CD14-positive monocyte (primary cell): ENCODE results near the gene ENTPD2. TPM values are rescaled to one million over a fixed set of nuclear protein-coding genes. Genes with fewer than 3 reads are reported as not detected.

Source experiments
- DNase-seq, 3 donors: peaks; one replicate each; pipeline ENCODE4 v3.0.0-alpha.2; 2011 to 2022
- H2AFZ ChIP-seq: 2 replicates; pipeline ENCODE4 v1.6.0; 2012; ENCODE audit warnings: mild to moderate bottlenecking, low read depth, low read length, inconsistent platforms; ENCODE audit not compliant: insufficient read depth, poor library complexity, severe bottlenecking
- H3K27ac ChIP-seq, 2 donors: 1 replicate in 1 of 2; 2 replicates in 1 of 2; pipeline ENCODE4 v1.5.1; 2012 to 2013; ENCODE audit warnings: low read length in 2 of 2, control low read depth in 1 of 2, inconsistent platforms in 1 of 2, low read depth in 1 of 2, mild to moderate bottlenecking in 1 of 2
- H3K27me3 ChIP-seq, 2 donors: one replicate each; pipeline versions ENCODE4 v1.6.0 to v1.6.1; 2011 to 2013; ENCODE audit warnings: low read length in 2 of 2; ENCODE audit not compliant: control insufficient read depth in 2 of 2, insufficient read depth in 2 of 2
- H3K36me3 ChIP-seq, 2 donors: replicated peaks in 1 of 2; 1 replicate in 1 of 2; 2 replicates in 1 of 2; pipeline versions ENCODE4 v1.5.1 to v1.6.1; 2012 to 2013; ENCODE audit warnings: low read length in 2 of 2, control low read depth in 1 of 2, inconsistent platforms in 1 of 2, mild to moderate bottlenecking in 1 of 2; ENCODE audit not compliant: insufficient read depth in 2 of 2, control insufficient read depth in 1 of 2
- H3K4me1 ChIP-seq, 2 donors: 1 replicate in 1 of 2; 2 replicates in 1 of 2; pipeline versions ENCODE4 v1.5.1 to v1.6.1; 2012 to 2013; ENCODE audit warnings: low read length in 2 of 2, control low read depth in 1 of 2, inconsistent platforms in 1 of 2, mild to moderate bottlenecking in 1 of 2, moderate library complexity in 1 of 2; ENCODE audit not compliant: insufficient read depth in 2 of 2, control insufficient read depth in 1 of 2
- H3K4me2 ChIP-seq: replicated peaks from 2 replicates; pipeline ENCODE3; 2012; ENCODE audit warnings: low read length, moderate library complexity, mild to moderate bottlenecking; ENCODE audit not compliant: poor library complexity, severe bottlenecking; ENCODE audit errors: extremely low read depth
- H3K4me3 ChIP-seq, 3 experiments: fragments of 200-600 bp in 1 of 3; sonication (generic) in 1 of 3; replicated peaks in 1 of 3; 1 replicate in 2 of 3; 2 replicates in 1 of 3; pipeline ENCODE4 v1.5.1; 2011 to 2013; ENCODE audit warnings: low read length in 3 of 3, mild to moderate bottlenecking in 3 of 3, control low read depth in 2 of 3, low read depth in 2 of 3, inconsistent platforms in 1 of 3, moderate library complexity in 1 of 3
- H3K79me2 ChIP-seq: 2 replicates; pipeline ENCODE4 v1.6.0; 2012; ENCODE audit warnings: mild to moderate bottlenecking, control low read depth, inconsistent platforms, low read length, moderate library complexity; ENCODE audit not compliant: insufficient read depth
- H3K9ac ChIP-seq: 2 replicates; pipeline ENCODE4 v1.6.0; 2017; ENCODE audit warnings: low read length, mild to moderate bottlenecking; ENCODE audit not compliant: insufficient read depth, poor library complexity, severe bottlenecking
- H3K9me3 ChIP-seq, 2 donors: replicated peaks in 1 of 2; 1 replicate in 1 of 2; 2 replicates in 1 of 2; pipeline versions ENCODE4 v1.5.1 to v1.6.1; 2012 to 2013; ENCODE audit warnings: low read length in 2 of 2, control low read depth in 1 of 2; ENCODE audit not compliant: control insufficient read depth in 1 of 2, insufficient read depth in 1 of 2
- H4K20me1 ChIP-seq: 2 replicates; pipeline ENCODE4 v1.6.0; 2012; ENCODE audit warnings: mild to moderate bottlenecking, low read length, control low read depth, moderate library complexity; ENCODE audit not compliant: insufficient read depth
- H3K27ac Mint-ChIP-seq, 7 donors: one replicate each; pipeline ENCODE4 v1.8.0; 2020; ENCODE audit warnings: mild to moderate bottlenecking in 7 of 7, mixed read lengths in 7 of 7, moderate library complexity in 6 of 7, inconsistent platforms in 2 of 7
- H3K27me3 Mint-ChIP-seq, 3 donors: one replicate each; pipeline ENCODE4 v1.8.0; 2021 to 2022; ENCODE audit warnings: low read depth in 3 of 3, mild to moderate bottlenecking in 3 of 3, mixed read lengths in 3 of 3, moderate library complexity in 3 of 3, inconsistent platforms in 1 of 3
- H3K36me3 Mint-ChIP-seq, 2 donors: one replicate each; pipeline ENCODE4 v1.8.0; 2020; ENCODE audit warnings: mixed read lengths in 2 of 2, inconsistent platforms in 1 of 2, mild to moderate bottlenecking in 1 of 2
- H3K4me1 Mint-ChIP-seq: one replicate; pipeline ENCODE4 v1.8.0; 2020; ENCODE audit warnings: mild to moderate bottlenecking, mixed read lengths
- H3K4me3 Mint-ChIP-seq, 2 donors: one replicate each; pipeline ENCODE4 v1.8.0; 2020; ENCODE audit warnings: mild to moderate bottlenecking in 2 of 2, mixed read lengths in 2 of 2, moderate library complexity in 1 of 2
- H3K9me3 Mint-ChIP-seq, 7 donors: one replicate each; pipeline ENCODE4 v1.8.0; 2020 to 2022; ENCODE audit warnings: mixed read lengths in 7 of 7, mild to moderate bottlenecking in 6 of 7, moderate library complexity in 6 of 7, inconsistent platforms in 2 of 7
- WGBS: methylation state at CpG from one replicate; pipeline ENCODE4 v1.1.5; 2013; ENCODE audit warnings: missing lambda C conversion rate; ENCODE audit not compliant: insufficient coverage; 5-methylcytosine and 5-hydroxymethylcytosine counted together
- intact Hi-C, 2 donors: fragments of 100-400 bp; cut with micrococcal nuclease; formaldehyde crosslinking; loops; one replicate each; pipeline versions ENCODE4 v1.15.0 to v1.15.1; 2023
- polyA plus RNA-seq, 3 donors: library from polyadenylated mRNA; depleted of rRNA in 1 of 3; unstranded in 2 of 3; stranded (reverse) in 1 of 3; fragments of 300-500 nt in 2 of 3; fragments of >200 nt in 1 of 3; fragmentation: Illumina TruSeq in 2 of 3; gene quantifications; 1 replicate in 2 of 3; 2 replicates in 1 of 3; pipeline ENCODE4 v1.2.3, GENCODE V29; 2012 to 2021
- TF ChIP-seq, protein P1 (sequence below): fragments of 200-600 bp; IDR thresholded peaks from one replicate; pipeline ENCODE4 v1.8.0; 2022; ENCODE audit warnings: antibody characterized with exemption, mild to moderate bottlenecking

The ENTPD2 gene
- polyA plus RNA-seq, 3 donors, result not detected

DNA sequence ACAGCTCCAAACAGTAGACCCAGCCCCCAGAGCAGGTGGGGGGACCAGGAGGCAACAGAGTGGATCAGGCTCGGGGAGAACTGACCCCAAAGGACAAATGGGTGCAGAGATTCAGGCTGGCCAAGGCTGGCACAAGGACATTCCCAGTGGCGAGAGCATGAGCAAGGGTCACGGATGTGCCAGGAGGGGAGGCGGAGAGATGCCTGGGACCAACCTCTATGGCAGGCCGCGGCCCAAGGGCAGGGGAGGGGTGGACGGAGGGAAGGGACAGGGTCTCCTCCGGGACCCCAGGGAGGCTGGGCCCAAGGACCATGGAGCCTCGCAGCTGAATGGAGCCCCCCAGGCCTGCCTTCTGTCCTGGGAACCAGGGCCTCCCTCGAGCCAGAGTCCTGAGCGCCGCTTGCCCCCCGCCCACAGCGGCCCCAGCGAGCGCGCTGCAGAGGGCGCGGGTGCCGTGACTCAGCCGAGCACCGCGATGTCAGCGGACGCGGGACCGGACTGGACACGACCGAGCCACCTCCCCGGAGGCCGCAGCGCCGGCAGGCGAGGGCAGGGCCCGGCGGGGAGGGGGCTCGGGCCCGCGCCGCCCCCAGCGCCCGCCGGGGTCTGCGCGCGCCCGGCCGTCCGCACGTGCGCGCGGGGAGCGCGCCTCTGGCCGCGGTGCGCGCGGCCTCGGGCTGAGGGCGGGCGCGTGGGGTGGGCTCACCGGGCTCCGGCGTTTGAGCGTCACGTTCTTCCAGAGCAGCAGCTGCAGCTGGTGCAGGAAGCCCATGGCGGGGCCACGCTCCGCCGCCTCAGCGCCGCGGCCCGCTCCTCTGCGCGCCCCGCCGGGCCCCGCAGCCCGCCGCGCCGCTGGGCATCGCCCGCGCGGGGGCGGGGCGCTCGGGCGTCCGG is 26.2 kb downstream of the ENTPD2 start, which contains the start of gene ABCA2:
ABCA2 (minus strand) TSS at position 869 of the 894 bp plus-strand sequence; CDS start at position 772, 97 bp downstream.
- peak within 1 kb of the TSS; percentile 83 to 92 for H3K27ac ChIP-seq
- peak within 1 kb of the TSS; percentile 73 to 92 for H3K4me3 Mint-ChIP-seq
- H3K9me3 Mint-ChIP-seq, result no peaks in the 10 kb centered on the region
- peak within 1 kb of the TSS in 5 of 7 donors; percentile 30 to 94 (median 87) for H3K27ac Mint-ChIP-seq
- H3K4me1 Mint-ChIP-seq, result peaks cover 38% of the 10 kb centered on the region
- H3K27me3 Mint-ChIP-seq, result peaks cover 4 to 7% (median 6%) of the 10 kb centered on the region in 3 donors
- H3K9me3 ChIP-seq, result no peaks in the 10 kb centered on the region
- peaks cover 0 to 4% of the 10 kb centered on the region in 2 donors for H3K36me3 Mint-ChIP-seq
- H2AFZ ChIP-seq, result peak within 1 kb of the TSS; percentile 73
- H3K4me1 ChIP-seq, result peaks cover 48 to 58% of the 10 kb centered on the region in 2 donors
- no peaks in the 10 kb centered on the region for H3K27me3 ChIP-seq
- intact Hi-C loops, result no loop called here
- WGBS, result 4% methylated on average over 95 of the region's 95 CpGs
- peak in 1 of 3 donors; percentile 42 for DNase-seq
- peak within 1 kb of the TSS; percentile 77 for H3K9ac ChIP-seq
- H3K79me2 ChIP-seq, result peaks cover 42% of the 10 kb centered on the region
- H3K36me3 ChIP-seq, result no peaks in the 10 kb centered on the region
- TF ChIP-seq, protein P1, sequence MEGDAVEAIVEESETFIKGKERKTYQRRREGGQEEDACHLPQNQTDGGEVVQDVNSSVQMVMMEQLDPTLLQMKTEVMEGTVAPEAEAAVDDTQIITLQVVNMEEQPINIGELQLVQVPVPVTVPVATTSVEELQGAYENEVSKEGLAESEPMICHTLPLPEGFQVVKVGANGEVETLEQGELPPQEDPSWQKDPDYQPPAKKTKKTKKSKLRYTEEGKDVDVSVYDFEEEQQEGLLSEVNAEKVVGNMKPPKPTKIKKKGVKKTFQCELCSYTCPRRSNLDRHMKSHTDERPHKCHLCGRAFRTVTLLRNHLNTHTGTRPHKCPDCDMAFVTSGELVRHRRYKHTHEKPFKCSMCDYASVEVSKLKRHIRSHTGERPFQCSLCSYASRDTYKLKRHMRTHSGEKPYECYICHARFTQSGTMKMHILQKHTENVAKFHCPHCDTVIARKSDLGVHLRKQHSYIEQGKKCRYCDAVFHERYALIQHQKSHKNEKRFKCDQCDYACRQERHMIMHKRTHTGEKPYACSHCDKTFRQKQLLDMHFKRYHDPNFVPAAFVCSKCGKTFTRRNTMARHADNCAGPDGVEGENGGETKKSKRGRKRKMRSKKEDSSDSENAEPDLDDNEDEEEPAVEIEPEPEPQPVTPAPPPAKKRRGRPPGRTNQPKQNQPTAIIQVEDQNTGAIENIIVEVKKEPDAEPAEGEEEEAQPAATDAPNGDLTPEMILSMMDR, result no peak
- peak within 1 kb of the TSS; percentile 41 to 88 (median 68) for H3K4me3 ChIP-seq
- peaks cover 12% of the 10 kb centered on the region for H4K20me1 ChIP-seq
- peak within 1 kb of the TSS; percentile 98 for H3K4me2 ChIP-seq

DNA sequence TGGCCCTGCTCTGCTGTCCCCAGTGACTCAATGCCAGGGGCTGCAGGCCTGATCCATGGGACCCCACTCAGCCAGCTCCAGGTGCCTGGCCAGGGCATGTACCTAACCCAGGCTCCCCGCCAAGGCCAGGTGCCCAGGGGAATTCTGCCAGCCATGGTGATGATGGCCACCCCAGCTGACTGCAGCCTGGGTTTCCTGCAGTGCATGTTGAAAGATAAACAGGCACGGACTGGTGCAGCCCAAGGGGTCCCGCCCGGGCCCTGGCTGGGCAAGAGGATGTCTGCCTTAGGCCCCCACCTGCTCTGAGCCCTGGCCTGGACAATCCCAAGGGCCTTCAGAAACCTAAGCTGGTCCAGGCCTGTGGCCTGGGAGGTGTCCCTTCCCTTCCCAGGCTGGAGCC is 27.0 kb downstream of the ENTPD2 start:
- no peak overlapping the region for H3K9ac ChIP-seq
- intact Hi-C loops, result no loop called here
- no peaks in the 10 kb centered on the region for H3K36me3 ChIP-seq
- H3K4me3 Mint-ChIP-seq, result peak overlapping the region in 1 of 2 donors; percentile 69
- H3K4me2 ChIP-seq, result no peak overlapping the region
- H3K9me3 Mint-ChIP-seq, result peaks cover 0 to 4% (median 0%) of the 10 kb centered on the region in 7 donors
- DNase-seq, result no peak
- TF ChIP-seq, protein P1, result no peak
- H3K36me3 Mint-ChIP-seq, result peaks cover 0 to 4% of the 10 kb centered on the region in 2 donors
- WGBS, result 60% methylated on average over 4 of the region's 4 CpGs
- H3K27me3 Mint-ChIP-seq, result peaks cover 4 to 7% (median 6%) of the 10 kb centered on the region in 3 donors
- H2AFZ ChIP-seq, result no peak overlapping the region
- H3K4me1 ChIP-seq, result peaks cover 44 to 56% of the 10 kb centered on the region in 2 donors
- H3K27ac Mint-ChIP-seq, result no peak overlapping the region
- peaks cover 35% of the 10 kb centered on the region for H3K4me1 Mint-ChIP-seq
- no peak overlapping the region for H3K27ac ChIP-seq
- H3K27me3 ChIP-seq, result no peaks in the 10 kb centered on the region
- no peaks in the 10 kb centered on the region for H3K9me3 ChIP-seq
- peaks cover 10% of the 10 kb centered on the region for H4K20me1 ChIP-seq
- H3K79me2 ChIP-seq, result peaks cover 34% of the 10 kb centered on the region
- H3K4me3 ChIP-seq, result no peak overlapping the region
